Lower leg skin (tissue), 4 donors: ENCODE data around the gene SFMBT2. TPM values are rescaled to one million over a fixed set of nuclear protein-coding genes. Genes with fewer than 3 reads are reported as not detected.

Experiments used
- DNase-seq, 2 donors: peaks; one replicate each; pipeline ENCODE4 v3.0.0-alpha.2; 2019; ENCODE audit warnings: low spot score in 2 of 2
- H3K4me3 ChIP-seq: fragments of 200-600 bp; sonication (generic); 2 replicates; pipeline ENCODE4 v1.5.1; 2017; ENCODE audit warnings: mild to moderate bottlenecking, low read depth; ENCODE audit not compliant: poor library complexity, severe bottlenecking
- CTCF ChIP-seq, 3 donors: fragments of 450-650 bp; IDR thresholded peaks; one replicate each; pipeline ENCODE4 v1.5.1; 2016; ENCODE audit warnings: antibody characterized with exemption in 3 of 3, mild to moderate bottlenecking in 3 of 3, moderate library complexity in 2 of 3
- POLR2A ChIP-seq, 2 donors: fragments of 450-650 bp; IDR thresholded peaks; one replicate each; pipeline ENCODE4 v1.6.1; 2016 to 2017; ENCODE audit warnings: antibody characterized with exemption in 2 of 2, mild to moderate bottlenecking in 1 of 2, moderate library complexity in 1 of 2
- WGBS, 2 donors: methylation state at CpG; one replicate each; pipeline ENCODE4 v1.1.5; 2018; 5-methylcytosine and 5-hydroxymethylcytosine counted together
- intact Hi-C: fragments of 100-400 bp; cut with DNase I; formaldehyde crosslinking; loops from one replicate; pipeline ENCODE4 v1.15.0; 2023; ENCODE audit warnings: low total_unique reads
- total RNA-seq, 4 donors: library from RNA; depleted of rRNA; stranded (reverse); fragments of >200 nt; gene quantifications; one replicate each; pipeline ENCODE4 v1.1.0, GENCODE V29; 2016

Gene SFMBT2
- total RNA-seq, 4 donors from 2014 or later: 0.42 to 3.3 (median 1.9) TPM

GRCh38 chr10:7410301-7410861 is 453 bp downstream of the SFMBT2 start:
- peak in 1 of 2 donors; percentile 84 for DNase-seq
- peak overlapping the region; percentile 43 for H3K4me3 ChIP-seq
- TF ChIP-seq POLR2A (IDR thresholded peaks at IDR 0.05) (no peak), CTCF (IDR thresholded peaks at IDR 0.05) (no peak)
- 0% methylated on average over 43 of the region's 43 CpGs for WGBS, 2 donors
- intact Hi-C loops: no loop called here

- H3K4me3 ChIP-seq: no peak overlapping the region
- DNase-seq: no peak
- no peak for TF ChIP-seq CTCF (IDR thresholded peaks at IDR 0.05)
- 0 to 1% methylated on average over 15 of the region's 15 CpGs for WGBS, 2 donors
- intact Hi-C loops: no loop called here
These were observed 1.1 kb downstream of the SFMBT2 start for GRCh38 chr10:7409732-7410168.

- WGBS, 2 donors: 1% methylated on average over 38 of the region's 38 CpGs
- DNase-seq: peak in 1 of 2 donors; percentile 84
- peak overlapping the region; percentile 25 for H3K4me3 ChIP-seq
- intact Hi-C loops: no loop called here
- TF ChIP-seq CTCF (IDR thresholded peaks at IDR 0.05): no peak
- TF ChIP-seq POLR2A (IDR thresholded peaks at IDR 0.05): no peak
These were observed 1.6 kb downstream of the SFMBT2 start for GRCh38 chr10:7409045-7409731.

- intact Hi-C loops: no loop called here
- no peak for TF ChIP-seq CTCF (IDR thresholded peaks at IDR 0.05)
- peak overlapping the region; percentile 25 for H3K4me3 ChIP-seq
- peak in 1 of 2 donors; percentile 89 for DNase-seq
- 0 to 1% methylated on average over 41 to 43 of the region's 65 CpGs for WGBS, 2 donors
These were observed 2.4 kb downstream of the SFMBT2 start for GRCh38 chr10:7408291-7409044.

GRCh38 chr10:7407368-7408290 is 3.2 kb downstream of the SFMBT2 start:
- intact Hi-C loops: no loop called here
- TF ChIP-seq CTCF (IDR thresholded peaks at IDR 0.05) (no peak), POLR2A (IDR thresholded peaks at IDR 0.05) (no peak)
- 34 to 43% methylated on average over 70 to 72 of the region's 77 CpGs for WGBS, 2 donors
- H3K4me3 ChIP-seq: peak overlapping the region; percentile 10
- DNase-seq: peak in 1 of 2 donors; percentile 92
